Astrocyte (in vitro differentiated cells and primary cell): Measurements from ENCODE around the gene TBX6. TPM values are rescaled to one million over a fixed set of nuclear protein-coding genes. Genes with fewer than 3 reads are reported as not detected.

ENCODE experiments used
- DNase-seq: peaks from one replicate; pipeline ENCODE4 v3.0.0-alpha.2; 2010; ENCODE audit warnings: low read depth
- FAIRE-seq: peaks from 2 replicates; lab custom pipeline; 2011; peaks lifted over from hg19 to GRCh38; lab: Jason Lieb, UNC
- H2AFZ ChIP-seq: 2 replicates; pipeline ENCODE4 v1.6.0; 2012; ENCODE audit warnings: low read depth, low read length, inconsistent platforms
- H3K27ac ChIP-seq: 2 replicates; pipeline ENCODE4 v1.5.1; 2011; ENCODE audit warnings: low read depth, low read length, inconsistent platforms
- H3K27me3 ChIP-seq: 2 replicates; pipeline ENCODE4 v1.6.0; 2011; ENCODE audit warnings: low read length, inconsistent platforms; ENCODE audit not compliant: insufficient read depth
- H3K36me3 ChIP-seq: 2 replicates; pipeline ENCODE4 v1.5.1; 2011; ENCODE audit warnings: low read length, inconsistent platforms; ENCODE audit not compliant: insufficient read depth
- H3K4me1 ChIP-seq: 2 replicates; pipeline ENCODE4 v1.5.1; 2011; ENCODE audit warnings: low read length, inconsistent platforms; ENCODE audit not compliant: insufficient read depth
- H3K4me2 ChIP-seq: 2 replicates; pipeline ENCODE4 v1.6.0; 2012; ENCODE audit warnings: low read length, inconsistent platforms
- H3K4me3 ChIP-seq: 2 replicates; pipeline ENCODE4 v1.5.1; 2011; ENCODE audit warnings: low read depth, mild to moderate bottlenecking, low read length, inconsistent platforms; ENCODE audit not compliant: insufficient read depth
- H3K79me2 ChIP-seq: 2 replicates; pipeline ENCODE4 v1.6.0; 2012; ENCODE audit warnings: mild to moderate bottlenecking, low read length, inconsistent platforms; ENCODE audit not compliant: insufficient read depth
- H3K9ac ChIP-seq: 2 replicates; pipeline ENCODE4 v1.6.0; 2012; ENCODE audit warnings: mild to moderate bottlenecking, low read length, inconsistent platforms
- H3K9me3 ChIP-seq: 2 replicates; pipeline ENCODE4 v1.5.1; 2012; ENCODE audit warnings: low read depth, mild to moderate bottlenecking, low read length, inconsistent platforms; ENCODE audit not compliant: insufficient read depth
- H4K20me1 ChIP-seq: 2 replicates; pipeline ENCODE4 v1.6.0; 2012; ENCODE audit warnings: low read length, inconsistent platforms; ENCODE audit not compliant: insufficient read depth
- H3K27ac Mint-ChIP-seq: one replicate; pipeline ENCODE4 v1.8.0; 2021; ENCODE audit warnings: mild to moderate bottlenecking, mixed read lengths; ENCODE audit not compliant: unreplicated experiment
- H3K27me3 Mint-ChIP-seq: one replicate; pipeline ENCODE4 v1.8.0; 2021; ENCODE audit warnings: low read depth, mixed read lengths; ENCODE audit not compliant: unreplicated experiment
- H3K36me3 Mint-ChIP-seq: one replicate; pipeline ENCODE4 v1.8.0; 2021; ENCODE audit warnings: low read depth, mixed read lengths; ENCODE audit not compliant: unreplicated experiment
- H3K4me1 Mint-ChIP-seq: one replicate; pipeline ENCODE4 v1.8.0; 2021; ENCODE audit warnings: low read depth, mixed read lengths; ENCODE audit not compliant: unreplicated experiment
- H3K4me3 Mint-ChIP-seq: one replicate; pipeline ENCODE4 v1.8.0; 2021; ENCODE audit warnings: mild to moderate bottlenecking, moderate library complexity, mixed read lengths; ENCODE audit not compliant: unreplicated experiment
- H3K9me3 Mint-ChIP-seq: one replicate; pipeline ENCODE4 v1.8.0; 2021; ENCODE audit warnings: mild to moderate bottlenecking, mixed read lengths; ENCODE audit not compliant: unreplicated experiment
- CTCF ChIP-seq: IDR thresholded peaks from 2 replicates; pipeline ENCODE4 v1.5.1; 2011; ENCODE audit warnings: low read depth, mild to moderate bottlenecking, inconsistent platforms, low read length, moderate library complexity; ENCODE audit not compliant: insufficient read depth
- EZH2 ChIP-seq: IDR thresholded peaks from 2 replicates; pipeline ENCODE4 v1.6.1; 2012; ENCODE audit warnings: mild to moderate bottlenecking, low read length, inconsistent platforms; ENCODE audit not compliant: insufficient read depth
- total RNA-seq: library from RNA; stranded (reverse); gene quantifications from 2 replicates; pipeline ENCODE4 v1.2.1, GENCODE V29; 2021

Gene TBX6
- total RNA-seq, 1 donor from 2014 or later: 0.27 TPM

- no peaks in the 10 kb centered on the region for H3K27me3 ChIP-seq
- H3K4me3 ChIP-seq: no peak overlapping the region
- H3K36me3 ChIP-seq: no peaks in the 10 kb centered on the region
- no peak overlapping the region for H3K4me3 Mint-ChIP-seq
- H3K9ac ChIP-seq: no peak overlapping the region
- no peaks in the 10 kb centered on the region for H3K79me2 ChIP-seq
- H3K27ac ChIP-seq: no peak overlapping the region
- H3K9me3 Mint-ChIP-seq: peaks cover 2% of the 10 kb centered on the region
- no peaks in the 10 kb centered on the region for H3K4me1 ChIP-seq
- DNase-seq (no peak), FAIRE-seq (no peak)
- H2AFZ ChIP-seq: no peak overlapping the region
- no peaks in the 10 kb centered on the region for H3K4me1 Mint-ChIP-seq
- no peak overlapping the region for H3K4me2 ChIP-seq
- TF ChIP-seq EZH2: no peak
- no peak overlapping the region for H3K27ac Mint-ChIP-seq
- no peaks in the 10 kb centered on the region for H4K20me1 ChIP-seq
- H3K9me3 ChIP-seq: no peaks in the 10 kb centered on the region
- H3K27me3 Mint-ChIP-seq: peaks cover 14% of the 10 kb centered on the region
- no peaks in the 10 kb centered on the region for H3K36me3 Mint-ChIP-seq
Measured at GRCh38 chr16:30137897-30138296, 46.2 kb upstream of the TBX6 start.

GRCh38 chr16:30136971-30137605 is 45.4 kb upstream of the TBX6 start:
- Histone ChIP-seq H2AFZ (no peak overlapping the region), H3K27me3 (no peaks in the 10 kb centered on the region), H3K9me3 (no peaks in the 10 kb centered on the region), H3K4me2 (no peak overlapping the region), H3K4me3 (no peak overlapping the region), H3K4me1 (no peaks in the 10 kb centered on the region), H3K9ac (no peak overlapping the region), H3K27ac (no peak overlapping the region), H3K36me3 (no peaks in the 10 kb centered on the region), H4K20me1 (no peaks in the 10 kb centered on the region), H3K79me2 (no peaks in the 10 kb centered on the region)
- no peaks in the 10 kb centered on the region for H3K4me1 Mint-ChIP-seq
- DNase-seq (no peak), FAIRE-seq (no peak)
- H3K4me3 Mint-ChIP-seq: no peak overlapping the region
- H3K9me3 Mint-ChIP-seq: peaks cover 2% of the 10 kb centered on the region
- peak overlapping the region; percentile 41 for H3K27ac Mint-ChIP-seq
- TF ChIP-seq CTCF: no peak
- TF ChIP-seq EZH2: no peak
- peaks cover 14% of the 10 kb centered on the region for H3K27me3 Mint-ChIP-seq
- no peaks in the 10 kb centered on the region for H3K36me3 Mint-ChIP-seq

- Mint-ChIP-seq H3K36me3 (no peaks in the 10 kb centered on the region), H3K4me1 (no peaks in the 10 kb centered on the region), H3K4me3 (no peak overlapping the region), H3K27me3 (peaks cover 18% of the 10 kb centered on the region), H3K27ac (no peak overlapping the region), H3K9me3 (peaks cover 2% of the 10 kb centered on the region)
- H3K9ac ChIP-seq: no peak overlapping the region
- no peak overlapping the region for H3K27ac ChIP-seq
- no peaks in the 10 kb centered on the region for H3K36me3 ChIP-seq
- H3K4me1 ChIP-seq: no peaks in the 10 kb centered on the region
- no peaks in the 10 kb centered on the region for H3K27me3 ChIP-seq
- DNase-seq: no peak
- no peaks in the 10 kb centered on the region for H4K20me1 ChIP-seq
- H3K4me3 ChIP-seq: no peak overlapping the region
- H3K4me2 ChIP-seq: no peak overlapping the region
- TF ChIP-seq EZH2 (no peak), CTCF (no peak)
- H3K9me3 ChIP-seq: no peaks in the 10 kb centered on the region
- no peaks in the 10 kb centered on the region for H3K79me2 ChIP-seq
- FAIRE-seq: no peak
- no peak overlapping the region for H2AFZ ChIP-seq
Measured at GRCh38 chr16:30132591-30132990, 40.9 kb upstream of the TBX6 start.
